HPDE6-E6E7 (cell line): Measurements from ENCODE around the gene ANTKMT.
"Not testable (repeated sequence)": the region's sequence is repeated elsewhere in the genome, so short reads cannot be mapped to it uniquely, and the experiment has no call there.

ENCODE experiments used
- DNase-seq: peaks from one replicate; pipeline ENCODE4 v3.0.0; 2011; ENCODE audit warnings: missing footprints; ENCODE audit errors: extremely low spot score

ANTKMT gene

DNA sequence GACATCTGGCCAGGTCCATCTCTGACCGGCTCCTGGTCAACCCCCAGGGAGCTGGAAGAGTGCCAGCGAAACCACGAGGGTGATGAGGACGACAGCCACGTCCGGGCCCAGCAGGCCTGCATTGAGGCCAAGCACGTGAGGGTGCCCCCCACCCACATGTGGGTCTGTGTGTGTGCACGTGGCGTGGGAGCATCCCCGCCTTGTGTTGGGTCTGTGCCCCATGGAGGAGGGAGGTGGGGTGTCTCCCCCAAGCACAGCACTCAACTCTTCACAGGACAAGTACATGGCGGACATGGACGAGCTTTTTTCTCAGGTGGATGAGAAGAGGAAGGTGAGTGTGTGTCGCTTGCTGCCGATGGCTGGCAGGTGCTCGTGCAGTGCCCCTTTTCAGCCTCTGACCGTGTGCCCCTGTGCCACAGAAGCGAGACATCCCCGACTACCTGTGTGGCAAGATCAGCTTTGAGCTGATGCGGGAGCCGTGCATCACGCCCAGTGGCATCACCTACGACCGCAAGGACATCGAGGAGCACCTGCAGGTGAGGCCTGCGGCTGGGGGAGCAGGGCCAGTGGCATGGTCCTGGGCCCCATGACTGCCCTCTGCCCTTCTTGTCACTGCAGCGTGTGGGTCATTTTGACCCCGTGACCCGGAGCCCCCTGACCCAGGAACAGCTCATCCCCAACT lies 39.1 kb upstream of the ANTKMT start:
- DNase-seq = no peak

GRCh38 chr16:682493-683395 lies 38.2 kb upstream of the ANTKMT start:
- DNase-seq = no peak

GRCh38 chr16:683396-684070 lies 37.4 kb upstream of the ANTKMT start:
- no peak for DNase-seq

DNA sequence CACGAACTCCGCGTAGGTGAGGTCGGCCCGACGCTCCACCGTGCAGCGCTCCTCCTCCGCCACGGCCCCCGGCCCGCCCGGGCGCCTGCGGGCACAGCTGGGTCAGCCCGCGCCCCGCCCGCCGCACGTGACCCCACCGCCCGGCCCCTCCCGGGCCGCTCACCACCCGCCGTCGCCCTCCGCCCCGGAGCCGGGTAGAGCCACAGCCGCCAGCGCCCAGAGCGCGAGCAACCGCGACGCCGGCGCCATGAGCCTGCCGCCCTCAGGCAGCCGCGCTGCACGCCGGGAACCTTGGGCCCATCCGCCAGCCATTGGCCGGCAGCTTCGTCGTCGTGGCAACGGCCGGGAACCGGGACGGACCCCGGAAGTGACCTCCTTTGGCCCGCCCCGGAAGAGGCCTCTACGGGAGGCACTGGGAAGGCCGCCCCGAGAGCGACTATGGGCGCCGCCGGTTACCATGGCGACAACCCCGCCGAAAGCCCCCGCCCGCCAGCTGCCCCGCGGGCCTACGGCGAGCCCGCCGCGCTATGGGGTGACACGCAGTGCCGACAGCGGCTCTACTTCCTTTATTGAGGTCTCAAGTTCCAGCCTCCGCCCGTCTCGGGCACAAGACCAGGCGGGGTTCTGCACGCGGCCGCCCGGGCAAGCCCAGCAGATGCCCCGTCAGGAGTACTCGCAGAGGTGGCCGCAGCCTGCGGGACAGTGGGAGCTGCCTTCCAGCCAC lies 36.7 kb upstream of the ANTKMT start, which contains the start of gene JMJD8:
TSS of gene JMJD8 (minus strand) at position 264 of the 724 bp plus-strand sequence. CDS start at position 249, 15 bp downstream.
- DNase-seq = peak; percentile 92

GRCh38 chr16:684961-685696 lies 35.8 kb upstream of the ANTKMT start:
- DNase-seq = no peak

- no peak for DNase-seq
Measured at GRCh38 chr16:685967-686366, 35.0 kb upstream of the ANTKMT start.

DNA sequence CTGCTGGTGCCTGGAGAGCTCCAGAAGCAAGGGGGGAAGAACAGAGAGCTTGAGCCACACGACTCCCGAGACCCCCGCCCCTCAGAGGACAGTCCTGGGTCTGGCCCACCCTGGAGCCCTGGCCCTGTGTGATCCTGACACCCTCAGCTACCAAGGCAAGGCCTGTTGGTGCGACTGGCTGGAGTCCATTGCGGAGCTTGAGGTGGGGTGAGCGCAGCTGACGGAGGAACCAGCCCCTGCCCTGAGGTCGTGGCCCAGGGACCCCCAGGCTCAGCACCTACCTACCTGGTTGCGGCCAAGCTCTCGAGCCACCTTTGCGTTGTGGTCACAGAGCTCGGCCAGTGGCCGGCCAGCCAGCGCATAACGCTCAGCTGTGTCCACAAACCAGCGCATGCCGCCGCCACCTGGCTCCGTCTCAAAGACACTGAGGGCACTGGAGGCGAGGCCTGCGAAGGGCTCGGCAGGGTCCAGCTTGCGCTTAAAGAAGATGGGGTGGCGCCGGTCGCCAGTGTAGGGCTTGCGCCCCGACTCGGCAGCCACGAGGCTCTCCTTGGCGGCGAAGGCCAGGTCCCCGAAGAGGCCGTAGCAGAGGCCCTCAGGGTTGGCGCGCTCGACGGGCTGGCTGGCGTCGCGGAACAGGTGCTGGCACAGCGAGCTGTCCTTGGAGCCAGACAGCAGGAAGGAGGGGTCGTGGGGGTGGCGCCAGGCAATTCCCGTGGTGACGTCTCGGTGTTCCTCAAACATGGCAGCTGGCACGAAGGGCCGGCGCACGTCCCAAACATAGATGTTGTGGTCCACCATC lies 34.3 kb upstream of the ANTKMT start:
- no peak for DNase-seq

GRCh38 chr16:687499-687898 lies 33.4 kb upstream of the ANTKMT start:
- DNase-seq = no peak

DNA sequence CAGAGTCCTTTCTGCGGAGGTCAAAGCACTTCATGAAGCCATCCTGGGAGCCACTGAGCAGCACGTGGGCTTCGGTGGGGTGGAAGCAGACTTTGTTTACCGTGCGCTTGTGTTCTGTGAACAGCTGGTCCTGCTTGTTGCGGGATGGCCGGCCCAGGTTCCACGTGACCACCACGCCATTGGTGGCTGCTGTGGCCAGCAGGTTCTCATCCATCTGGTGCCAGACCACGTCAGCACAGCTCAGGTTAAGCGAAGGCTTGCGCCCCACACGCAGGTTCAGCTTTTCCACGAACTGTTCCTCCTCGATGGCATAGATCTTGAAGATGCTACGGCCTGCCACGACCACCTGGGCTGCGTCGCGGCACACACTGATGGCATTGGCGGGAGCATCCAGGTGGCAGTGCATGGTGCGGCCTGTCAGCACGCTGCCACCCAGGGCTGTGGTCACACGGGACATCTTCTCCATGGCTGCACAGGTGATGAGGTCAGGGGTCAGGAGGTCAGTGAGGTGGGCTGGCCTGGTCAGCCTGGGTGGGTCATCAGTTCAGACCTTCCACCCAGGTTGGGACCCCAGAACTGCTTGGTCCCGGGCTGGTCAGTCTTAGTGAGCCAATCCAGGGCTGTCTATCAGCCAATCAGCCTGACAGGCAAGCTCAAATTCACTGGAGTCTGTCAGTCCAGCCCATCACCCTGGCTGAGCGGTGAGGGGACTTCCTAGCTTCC lies 31.6 kb upstream of the ANTKMT start:
- no peak for DNase-seq

DNA sequence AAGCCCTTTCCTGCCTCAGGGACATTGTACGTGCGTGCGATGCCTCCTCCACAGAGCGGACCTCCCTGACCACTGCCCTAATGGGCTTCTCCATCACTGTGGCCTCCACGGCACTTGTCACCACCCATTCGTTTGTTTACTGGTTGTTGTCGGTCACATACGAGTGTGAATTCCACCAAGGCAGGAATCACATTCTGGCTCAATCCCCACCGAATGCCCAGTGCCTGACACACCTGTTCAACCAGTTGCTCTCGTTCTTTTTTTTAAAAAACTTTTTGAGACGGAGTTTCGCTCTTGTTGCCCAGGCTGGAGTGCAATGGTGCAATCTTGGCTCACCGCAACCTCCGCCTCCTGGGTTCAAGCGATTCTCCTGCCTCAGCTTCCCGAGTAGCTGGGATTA lies 29.7 kb upstream of the ANTKMT start:
- not testable (repeated sequence) for DNase-seq

DNA sequence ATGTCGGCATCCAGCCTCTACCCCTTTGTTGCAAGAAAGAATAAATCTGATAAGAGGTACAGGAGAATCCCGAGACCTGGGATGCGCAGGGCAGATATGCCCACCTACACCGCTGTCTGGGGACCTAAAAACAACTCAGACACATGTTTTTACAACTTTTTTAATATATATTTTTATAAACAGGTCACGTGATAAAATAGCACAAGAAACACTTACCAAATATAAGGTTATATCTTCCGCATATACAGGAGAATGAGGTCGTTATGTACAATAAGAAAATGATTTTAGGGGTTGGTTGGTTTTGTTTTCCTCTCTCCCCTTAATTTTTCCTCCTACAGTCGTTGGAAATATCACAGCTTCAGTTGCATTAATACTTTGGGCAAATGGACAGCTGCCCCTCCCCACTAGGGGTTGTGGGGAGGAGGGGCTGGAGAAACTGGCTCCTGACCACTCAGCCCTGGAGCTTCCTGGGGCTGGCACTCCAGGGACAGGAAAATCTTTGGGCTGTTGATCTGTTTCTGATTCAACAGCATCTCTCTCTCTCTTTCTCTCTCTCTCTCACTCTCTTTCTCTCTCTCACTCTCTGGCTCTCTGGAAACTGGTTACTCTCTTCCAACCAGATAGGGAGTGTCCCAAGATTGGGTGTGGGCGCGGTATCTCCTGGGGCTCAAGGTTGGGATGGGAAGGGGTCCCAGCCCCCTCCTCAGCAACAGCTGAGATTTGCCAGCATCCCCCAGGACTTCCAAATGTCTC lies 28.4 kb upstream of the ANTKMT start:
- no peak for DNase-seq

GRCh38 chr16:693364-693763 lies 27.6 kb upstream of the ANTKMT start:
- DNase-seq = no peak

- no peak for DNase-seq
Measured at GRCh38 chr16:693766-694165, 27.2 kb upstream of the ANTKMT start.

DNA sequence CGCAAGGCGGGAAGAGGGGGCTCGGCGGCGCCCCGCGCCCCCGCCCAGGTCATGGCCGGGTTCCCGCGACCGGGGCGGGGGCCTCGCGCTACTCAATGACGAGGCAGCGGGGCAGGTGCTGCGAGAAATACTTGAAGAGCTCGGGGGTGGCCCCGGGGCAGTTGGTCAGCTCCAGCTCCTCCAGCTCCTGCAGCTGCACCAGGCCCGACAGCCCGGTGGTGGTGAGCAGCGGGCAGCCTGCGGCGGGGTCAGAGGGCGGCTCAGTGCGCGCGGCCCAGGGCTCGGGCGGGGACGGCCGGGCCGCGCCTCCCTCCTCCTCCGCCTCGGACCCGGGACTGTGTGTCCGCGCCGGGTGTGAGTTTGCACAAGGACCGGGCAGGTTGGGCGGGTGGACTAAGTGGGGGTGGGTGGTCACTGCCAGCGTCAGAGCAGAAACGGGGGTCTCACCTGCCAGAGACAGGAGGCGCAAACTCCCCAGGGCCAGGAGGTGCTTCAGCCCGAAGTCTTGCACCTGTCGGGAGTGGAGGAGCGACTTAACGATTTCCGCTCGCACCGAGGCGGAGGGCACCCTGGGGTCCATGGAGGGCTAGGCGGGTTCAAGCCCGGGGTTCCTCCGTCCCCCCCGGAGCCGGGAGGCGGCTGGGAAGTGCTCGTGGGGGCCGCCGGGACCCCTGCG lies 26.6 kb upstream of the ANTKMT start:
- no peak for DNase-seq

- no peak for DNase-seq
Measured at GRCh38 chr16:694863-695354, 26.0 kb upstream of the ANTKMT start.

- no peak for DNase-seq
Measured at GRCh38 chr16:695355-696089, 25.4 kb upstream of the ANTKMT start.

DNA sequence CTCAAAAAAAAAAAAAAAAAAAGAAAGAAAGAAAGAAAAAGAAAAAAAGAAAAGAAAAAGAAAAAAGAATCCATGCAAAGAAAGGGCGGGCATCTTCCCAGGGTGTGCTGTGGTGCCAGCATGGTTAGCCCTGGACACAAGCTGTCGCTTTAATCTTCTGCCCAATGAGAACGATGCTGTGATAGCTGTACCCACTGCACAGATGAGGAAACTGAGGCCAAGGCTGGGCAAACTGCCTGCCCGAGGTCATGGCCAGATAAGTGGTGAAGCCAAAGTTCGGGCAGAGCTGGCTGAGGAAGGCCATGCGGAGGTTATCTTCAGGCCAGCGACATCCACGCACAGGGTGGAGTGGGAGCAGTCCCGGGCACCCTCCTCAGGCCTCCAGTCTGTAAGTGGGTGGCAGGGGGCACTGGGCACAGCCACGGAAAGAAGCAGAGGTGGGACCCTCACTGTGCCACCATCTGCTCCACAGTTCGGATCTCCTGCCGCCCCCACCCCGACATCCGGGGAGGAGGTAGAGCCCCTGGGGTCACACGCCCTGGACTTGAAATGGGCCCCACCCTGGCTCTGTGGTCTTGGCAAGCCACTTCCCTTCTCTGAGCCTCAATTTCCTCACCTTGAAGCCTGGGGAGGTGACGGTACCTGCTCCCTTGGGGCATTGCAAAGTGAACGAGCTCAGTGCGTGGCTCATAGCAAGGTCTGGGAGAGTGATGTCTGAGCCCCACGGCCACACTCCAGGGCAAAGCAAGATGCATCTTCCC lies 21.9 kb upstream of the ANTKMT start:
- no peak for DNase-seq
